Measurements from ENCODE around the gene PTPRM.

The PTPRM gene

DNA sequence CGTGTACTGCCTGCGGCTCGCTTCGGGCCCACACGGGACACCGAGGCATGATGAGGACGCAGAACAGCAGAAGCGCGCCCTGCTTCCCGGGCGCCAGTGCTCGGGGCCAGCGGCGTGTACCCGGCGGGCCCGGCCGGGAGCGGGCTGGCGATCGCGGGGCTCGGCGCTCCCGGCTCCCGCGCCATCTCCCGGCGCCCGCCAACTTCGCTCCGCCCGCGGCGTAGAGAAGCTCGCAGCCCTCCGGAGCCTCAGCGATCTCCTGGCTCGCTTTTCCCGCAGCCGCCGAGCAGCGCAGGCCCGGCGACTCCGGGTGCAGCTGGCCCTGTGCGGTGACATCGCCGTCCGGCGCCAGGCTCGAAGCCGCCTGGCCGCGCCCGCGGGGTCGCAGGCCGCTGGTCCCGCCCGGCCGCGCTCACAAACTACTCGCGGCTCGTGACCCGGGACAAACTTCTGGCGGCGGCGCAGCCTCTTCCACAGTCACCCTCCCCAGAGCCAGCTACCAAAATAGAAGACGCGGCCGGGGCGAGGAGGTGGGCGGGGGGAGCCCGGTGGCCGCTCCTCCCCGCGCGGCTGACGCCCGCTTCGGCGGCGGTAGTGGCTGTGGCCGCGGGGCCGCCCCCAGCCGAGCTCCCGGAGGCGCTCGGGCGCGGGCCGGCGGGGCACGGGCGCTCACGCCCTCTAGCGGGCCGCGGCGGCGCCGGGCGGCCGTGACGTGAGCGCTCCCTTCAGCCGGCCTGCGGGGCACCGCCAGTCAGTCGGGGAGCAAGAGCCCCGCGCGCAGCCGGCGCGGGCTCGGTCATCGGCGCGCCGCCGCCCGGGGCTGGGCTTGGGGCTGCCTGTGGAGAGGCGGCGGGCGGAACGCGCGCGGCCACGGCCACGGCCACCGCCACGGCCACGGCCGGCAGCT lies at the start of gene PTPRM:
Gene PTPRM, plus strand, starts transcription at position 750 of the 907 bp plus-strand sequence. CDS start 503 bp downstream, outside the sequence.
- TF ChIP-seq, protein P1, sequence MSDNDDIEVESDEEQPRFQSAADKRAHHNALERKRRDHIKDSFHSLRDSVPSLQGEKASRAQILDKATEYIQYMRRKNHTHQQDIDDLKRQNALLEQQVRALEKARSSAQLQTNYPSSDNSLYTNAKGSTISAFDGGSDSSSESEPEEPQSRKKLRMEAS (IDR thresholded peaks at IDR 0.05; ENCODE audit: low read depth, low read length), result no peak
- TF ChIP-seq POLR2A (IDR thresholded peaks at IDR 0.05; ENCODE audit: extremely low read depth, insufficient read length) (no peak), CTCF (IDR thresholded peaks at IDR 0.05; ENCODE audit: low read depth, low read length) (no peak), MYC (IDR thresholded peaks at IDR 0.05; ENCODE audit: low read depth, low read length) (no peak)
- H3K4me3 ChIP-seq (ENCODE audit: low read depth, low read length), result no peak within 1 kb of the TSS
- DNase-seq (ENCODE audit: low read depth), result peak; percentile 62

DNA sequence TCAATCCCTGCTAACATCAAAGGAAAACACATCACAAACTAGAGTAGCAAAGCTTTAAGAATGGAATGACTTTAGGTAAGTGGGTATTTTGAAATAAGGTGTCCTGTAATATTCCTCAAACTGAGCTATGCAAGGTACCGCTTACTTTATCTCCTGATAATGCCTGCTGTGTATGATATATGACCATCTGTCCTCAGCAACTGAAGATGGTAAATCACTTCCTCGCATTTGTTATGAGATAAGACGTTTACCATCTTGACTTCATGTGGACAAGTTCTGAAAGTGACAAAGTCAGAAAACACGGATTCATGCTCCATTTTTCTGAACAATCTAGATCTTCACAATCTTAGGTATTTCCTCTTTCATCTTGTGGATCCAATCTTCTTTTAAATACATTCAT lies 49.3 kb upstream of the PTPRM start:
- TF ChIP-seq POLR2A (IDR thresholded peaks at IDR 0.05; ENCODE audit: extremely low read depth, insufficient read length) (no peak), CTCF (IDR thresholded peaks at IDR 0.05; ENCODE audit: low read depth, low read length) (no peak), MYC (IDR thresholded peaks at IDR 0.05; ENCODE audit: low read depth, low read length) (no peak)
- TF ChIP-seq, protein P1 (IDR thresholded peaks at IDR 0.05; ENCODE audit: low read depth, low read length), result no peak
- DNase-seq (ENCODE audit: low read depth), result no peak
- no peak overlapping the region for H3K4me3 ChIP-seq (ENCODE audit: low read depth, low read length)

- H3K4me3 ChIP-seq (ENCODE audit: low read depth, low read length), result no peak overlapping the region
- DNase-seq (ENCODE audit: low read depth), result no peak
- TF ChIP-seq POLR2A (IDR thresholded peaks at IDR 0.05; ENCODE audit: extremely low read depth, insufficient read length) (no peak), CTCF (IDR thresholded peaks at IDR 0.05; ENCODE audit: low read depth, low read length) (no peak), MYC (IDR thresholded peaks at IDR 0.05; ENCODE audit: low read depth, low read length) (no peak)
- TF ChIP-seq, protein P1 (IDR thresholded peaks at IDR 0.05; ENCODE audit: low read depth, low read length), result no peak
Observed at GRCh38 chr18:7520200-7520785, 46.8 kb upstream of the PTPRM start.

DNA sequence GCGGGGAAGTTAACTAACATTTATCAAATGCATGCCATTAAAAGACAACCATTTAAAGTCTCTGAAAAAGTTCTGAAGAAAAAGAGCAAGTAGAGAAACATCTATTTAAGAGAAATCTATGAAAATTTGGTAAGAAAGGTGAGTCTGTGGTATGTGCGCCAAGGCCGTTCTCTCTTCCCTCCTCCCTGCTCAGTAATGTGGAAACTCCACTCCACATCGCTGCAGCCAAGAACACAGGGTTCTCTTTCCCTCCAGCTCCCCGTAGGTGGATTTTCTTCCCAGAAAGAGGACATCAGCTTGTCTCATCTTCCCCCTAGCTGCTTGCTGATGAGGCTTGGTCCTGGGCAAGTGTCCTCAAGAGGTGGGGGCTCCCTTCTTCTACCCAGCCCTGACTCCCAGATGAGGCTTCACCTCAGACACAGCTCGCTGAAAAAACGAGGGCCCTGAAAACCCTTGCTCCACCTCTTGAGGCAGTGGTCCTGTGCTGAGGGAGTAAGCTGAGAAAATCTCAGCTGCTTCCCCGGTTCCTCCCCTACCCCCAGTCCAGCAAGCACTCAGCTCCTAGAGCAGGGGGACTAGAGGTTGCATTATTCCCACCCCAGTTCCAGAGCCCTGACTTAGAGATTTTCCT lies 45.8 kb upstream of the PTPRM start:
- DNase-seq (ENCODE audit: low read depth), result no peak
- H3K4me3 ChIP-seq (ENCODE audit: low read depth, low read length), result no peak overlapping the region
- TF ChIP-seq MYC (IDR thresholded peaks at IDR 0.05; ENCODE audit: low read depth, low read length) (no peak), POLR2A (IDR thresholded peaks at IDR 0.05; ENCODE audit: extremely low read depth, insufficient read length) (no peak), CTCF (IDR thresholded peaks at IDR 0.05; ENCODE audit: low read depth, low read length) (no peak)
- TF ChIP-seq, protein P1 (IDR thresholded peaks at IDR 0.05; ENCODE audit: low read depth, low read length), result no peak

GRCh38 chr18:7523772-7524171 lies 43.3 kb upstream of the PTPRM start:
- no peak for DNase-seq (ENCODE audit: low read depth)
- TF ChIP-seq POLR2A (IDR thresholded peaks at IDR 0.05; ENCODE audit: extremely low read depth, insufficient read length) (no peak), CTCF (IDR thresholded peaks at IDR 0.05; ENCODE audit: low read depth, low read length) (no peak), MYC (IDR thresholded peaks at IDR 0.05; ENCODE audit: low read depth, low read length) (no peak)
- TF ChIP-seq, protein P1 (IDR thresholded peaks at IDR 0.05; ENCODE audit: low read depth, low read length), result no peak
- no peak overlapping the region for H3K4me3 ChIP-seq (ENCODE audit: low read depth, low read length)
